Activated naive CD4-positive, alpha-beta T cell treated with anti-CD3 and anti-CD28 coated beads, Interleukin-2, amount 10 ng/mL, durations not matched to agents 7 days and 5 days (primary cell): ENCODE results near the gene SLC29A3.
"Not testable (repeated sequence)": the region's sequence is repeated elsewhere in the genome, so short reads cannot be mapped to it uniquely, and the experiment has no call there.

Experiments
- CTCF ChIA-PET: fragments of 350-600 bp; sonication (Branson Sonifier 250); formaldehyde crosslinking; loops from one replicate; lab custom pipeline; 2021; ENCODE audit warnings: antibody characterized with exemption; lab: Charles Lee
- DNase-seq: peaks from one replicate; pipeline ENCODE4 v3.0.0-alpha.2; 2020
- H3K27ac Mint-ChIP-seq: one replicate; pipeline ENCODE4 v1.8.0; 2021; ENCODE audit warnings: mild to moderate bottlenecking, moderate library complexity, mixed read lengths
- H3K27me3 Mint-ChIP-seq: one replicate; pipeline ENCODE4 v1.8.0; 2021; ENCODE audit warnings: mild to moderate bottlenecking, mixed read lengths
- H3K36me3 Mint-ChIP-seq: one replicate; pipeline ENCODE4 v1.8.0; 2021; ENCODE audit warnings: mixed read lengths
- H3K4me1 Mint-ChIP-seq: one replicate; pipeline ENCODE4 v1.8.0; 2021; ENCODE audit warnings: mixed read lengths
- H3K4me3 Mint-ChIP-seq: one replicate; pipeline ENCODE4 v1.8.0; 2021; ENCODE audit warnings: mild to moderate bottlenecking, moderate library complexity, mixed read lengths
- H3K9me3 Mint-ChIP-seq: one replicate; pipeline ENCODE4 v1.8.0; 2021; ENCODE audit warnings: mixed read lengths

The SLC29A3 gene

GRCh38 chr10:71288461-71288860 lies 30.6 kb upstream of the SLC29A3 start:
- DNase-seq, result no peak
- CTCF ChIA-PET, result no interaction called here
- no peak overlapping the region for H3K4me3 Mint-ChIP-seq

GRCh38 chr10:71289421-71290130 lies 29.5 kb upstream of the SLC29A3 start:
- CTCF ChIA-PET, result interaction anchor here (0.5 kb wide), 1 partner anchor 368 kb away, joined by 4 read pairs; no protein-coding TSS in a partner anchor
- no peaks in the 10 kb centered on the region for H3K27me3 Mint-ChIP-seq
- no peak for DNase-seq
- no peaks in the 10 kb centered on the region for H3K9me3 Mint-ChIP-seq
- no peaks in the 10 kb centered on the region for H3K4me1 Mint-ChIP-seq
- no peaks in the 10 kb centered on the region for H3K36me3 Mint-ChIP-seq
- no peak overlapping the region for H3K4me3 Mint-ChIP-seq
- no peak overlapping the region for H3K27ac Mint-ChIP-seq

More at GRCh38 chr10:71288461-71288860, 30.6 kb upstream of the SLC29A3 start:
- Mint-ChIP-seq H3K9me3 (no peaks in the 10 kb centered on the region), H3K4me1 (no peaks in the 10 kb centered on the region), H3K27me3 (no peaks in the 10 kb centered on the region), H3K36me3 (no peaks in the 10 kb centered on the region), H3K27ac (no peak overlapping the region)

- H3K9me3 Mint-ChIP-seq, result no peaks in the 10 kb centered on the region
- no peaks in the 10 kb centered on the region for H3K27me3 Mint-ChIP-seq
- no peaks in the 10 kb centered on the region for H3K4me1 Mint-ChIP-seq
These were observed 28.7 kb upstream of the SLC29A3 start for GRCh38 chr10:71290331-71290730.

GRCh38 chr10:71290806-71291527 lies 28.1 kb upstream of the SLC29A3 start:
- H3K27ac Mint-ChIP-seq, result no peak overlapping the region
- CTCF ChIA-PET, result no interaction called here
- H3K9me3 Mint-ChIP-seq, result no peaks in the 10 kb centered on the region
- H3K4me3 Mint-ChIP-seq, result no peak overlapping the region
- DNase-seq, result no peak
- H3K27me3 Mint-ChIP-seq, result no peaks in the 10 kb centered on the region
- H3K36me3 Mint-ChIP-seq, result no peaks in the 10 kb centered on the region
- H3K4me1 Mint-ChIP-seq, result no peaks in the 10 kb centered on the region

More at GRCh38 chr10:71290331-71290730, 28.7 kb upstream of the SLC29A3 start:
- Mint-ChIP-seq H3K27ac (no peak overlapping the region), H3K4me3 (no peak overlapping the region), H3K36me3 (no peaks in the 10 kb centered on the region)
- CTCF ChIA-PET, result interaction anchor here (0.5 kb wide), 1 partner anchor 369 kb away, joined by 4 read pairs; no protein-coding TSS in a partner anchor
- no peak for DNase-seq

DNA sequence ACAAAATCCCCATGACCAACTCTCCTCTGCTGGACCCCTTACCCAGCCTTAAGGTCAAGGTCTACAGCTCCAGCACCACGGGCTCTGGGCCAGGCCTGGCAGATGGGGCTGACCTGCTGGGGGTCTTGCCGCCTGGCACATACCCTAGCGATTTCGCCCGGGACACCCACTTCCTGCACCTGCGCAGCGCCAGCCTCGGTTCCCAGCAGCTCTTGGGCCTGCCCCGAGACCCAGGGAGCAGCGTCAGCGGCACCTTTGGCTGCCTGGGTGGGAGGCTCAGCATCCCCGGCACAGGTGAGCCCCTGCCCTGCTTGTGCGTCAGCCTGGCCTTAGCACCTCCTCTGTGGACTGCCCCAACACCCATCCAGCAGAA lies 27.5 kb upstream of the SLC29A3 start:
- Mint-ChIP-seq H3K9me3 (no peaks in the 10 kb centered on the region), H3K27ac (no peak overlapping the region), H3K36me3 (no peaks in the 10 kb centered on the region), H3K4me3 (no peak overlapping the region), H3K4me1 (no peaks in the 10 kb centered on the region), H3K27me3 (no peaks in the 10 kb centered on the region)
- CTCF ChIA-PET, result no interaction called here
- no peak for DNase-seq

DNA sequence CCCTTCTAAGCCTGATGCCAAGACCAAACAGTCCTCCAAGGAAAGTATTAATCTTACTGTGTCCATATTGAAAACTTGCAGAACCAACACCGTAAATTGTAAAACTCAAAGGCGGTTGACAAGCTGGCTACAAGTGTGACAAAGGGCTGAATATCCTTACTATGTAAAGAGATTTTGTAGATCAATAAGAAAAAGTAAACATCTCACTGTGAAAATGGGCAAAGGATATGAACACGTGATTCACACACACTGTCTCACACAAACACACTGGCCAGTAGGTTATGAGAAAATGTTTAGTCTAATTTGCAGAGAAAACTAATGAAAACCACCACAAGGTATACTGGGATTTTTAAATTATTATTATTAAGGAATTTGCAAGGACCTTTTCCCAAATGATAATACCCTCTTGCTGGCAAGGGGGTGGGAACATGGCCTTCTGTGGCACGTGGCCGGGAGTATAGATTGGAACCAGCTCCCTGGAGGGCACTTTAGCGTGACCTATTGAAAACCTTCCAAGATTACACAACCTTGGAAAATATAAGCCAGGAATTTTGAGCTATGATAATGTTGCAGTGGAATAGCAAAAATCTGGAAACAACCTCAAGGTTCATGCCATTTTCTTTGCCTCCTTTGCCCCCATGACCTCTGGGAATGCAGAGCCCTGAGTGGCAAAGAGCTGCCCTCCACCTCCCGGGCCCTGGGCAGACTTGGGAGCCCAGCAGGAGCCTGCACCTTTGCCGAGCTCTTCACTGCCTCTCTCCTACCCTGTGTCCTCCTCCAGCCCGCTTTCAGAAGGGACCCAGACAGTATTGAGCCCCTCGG lies 26.2 kb upstream of the SLC29A3 start:
- Mint-ChIP-seq H3K36me3 (no peaks in the 10 kb centered on the region), H3K27ac (no peak overlapping the region)
- CTCF ChIA-PET, result no interaction called here

GRCh38 chr10:71293446-71294084 lies 25.5 kb upstream of the SLC29A3 start:
- CTCF ChIA-PET, result no interaction called here
- H3K4me3 Mint-ChIP-seq, result no peak overlapping the region
- DNase-seq, result no peak
- H3K27ac Mint-ChIP-seq, result no peak overlapping the region
- no peaks in the 10 kb centered on the region for H3K4me1 Mint-ChIP-seq
- H3K9me3 Mint-ChIP-seq, result no peaks in the 10 kb centered on the region
- H3K27me3 Mint-ChIP-seq, result peaks cover 7% of the 10 kb centered on the region
- H3K36me3 Mint-ChIP-seq, result no peaks in the 10 kb centered on the region

More for the DNA sequence above, 26.2 kb upstream of the SLC29A3 start:
- Mint-ChIP-seq H3K4me3 (no peak overlapping the region), H3K9me3 (no peaks in the 10 kb centered on the region), H3K4me1 (no peaks in the 10 kb centered on the region), H3K27me3 (peaks cover 4% of the 10 kb centered on the region)
- DNase-seq, result no peak

- CTCF ChIA-PET, result no interaction called here
- no peak for DNase-seq
- H3K27ac Mint-ChIP-seq, result no peak overlapping the region
These were observed 24.9 kb upstream of the SLC29A3 start for GRCh38 chr10:71294091-71294561.

GRCh38 chr10:71294856-71295255 lies 24.2 kb upstream of the SLC29A3 start:
- DNase-seq, result no peak
- Mint-ChIP-seq H3K9me3 (no peaks in the 10 kb centered on the region), H3K36me3 (no peaks in the 10 kb centered on the region), H3K27ac (no peak overlapping the region), H3K4me1 (no peaks in the 10 kb centered on the region), H3K27me3 (peaks cover 20% of the 10 kb centered on the region), H3K4me3 (no peak overlapping the region)
- CTCF ChIA-PET, result interaction anchor here (1.7 kb wide), 1 partner anchor 25 kb away, joined by 4 read pairs; no protein-coding TSS in a partner anchor

More at GRCh38 chr10:71294091-71294561, 24.9 kb upstream of the SLC29A3 start:
- Mint-ChIP-seq H3K36me3 (no peaks in the 10 kb centered on the region), H3K9me3 (no peaks in the 10 kb centered on the region), H3K27me3 (peaks cover 12% of the 10 kb centered on the region), H3K4me3 (no peak overlapping the region), H3K4me1 (no peaks in the 10 kb centered on the region)

GRCh38 chr10:71295641-71296040 lies 23.4 kb upstream of the SLC29A3 start:
- Mint-ChIP-seq H3K27me3 (peaks cover 27% of the 10 kb centered on the region), H3K9me3 (no peaks in the 10 kb centered on the region), H3K4me1 (no peaks in the 10 kb centered on the region), H3K36me3 (no peaks in the 10 kb centered on the region), H3K27ac (no peak overlapping the region), H3K4me3 (no peak overlapping the region)
- DNase-seq, result no peak
- CTCF ChIA-PET, result interaction anchor here (1.7 kb wide), 1 partner anchor 26 kb away, joined by 4 read pairs; no protein-coding TSS in a partner anchor

DNA sequence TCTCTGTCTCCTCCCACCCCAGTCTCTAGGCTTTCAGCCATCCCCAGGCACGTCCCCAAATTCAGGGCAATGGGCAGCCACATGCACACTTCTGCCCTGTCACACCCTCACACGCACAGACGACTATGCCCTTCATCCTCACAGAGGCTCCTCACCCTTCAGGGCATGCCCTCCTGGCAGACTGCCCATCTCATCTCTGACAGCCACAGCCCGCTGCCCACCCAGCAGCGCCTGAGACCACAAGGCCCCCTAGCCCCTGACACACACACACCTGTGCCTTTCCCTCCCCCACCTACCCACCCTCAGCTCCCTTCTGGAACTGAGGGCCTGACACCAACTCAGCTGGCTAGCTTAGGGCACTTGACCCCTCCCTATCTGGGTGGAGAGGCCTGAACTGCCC lies 23.0 kb upstream of the SLC29A3 start:
- H3K4me3 Mint-ChIP-seq, result no peak overlapping the region
- H3K27me3 Mint-ChIP-seq, result peaks cover 31% of the 10 kb centered on the region
- CTCF ChIA-PET, result interaction anchor here (0.8 to 1.7 kb wide), 2 partner anchors 18 to 26 kb away, joined by 3 to 4 read pairs; no protein-coding TSS in a partner anchor
- H3K9me3 Mint-ChIP-seq, result no peaks in the 10 kb centered on the region
- H3K27ac Mint-ChIP-seq, result no peak overlapping the region
- no peaks in the 10 kb centered on the region for H3K36me3 Mint-ChIP-seq
- H3K4me1 Mint-ChIP-seq, result no peaks in the 10 kb centered on the region
- DNase-seq, result no peak

GRCh38 chr10:71296811-71297210 lies 22.2 kb upstream of the SLC29A3 start:
- peaks cover 35% of the 10 kb centered on the region for H3K27me3 Mint-ChIP-seq
- H3K36me3 Mint-ChIP-seq, H3K27ac Mint-ChIP-seq, H3K9me3 Mint-ChIP-seq, DNase-seq, H3K4me1 Mint-ChIP-seq, H3K4me3 Mint-ChIP-seq: not testable (repeated sequence)
- CTCF ChIA-PET, result interaction anchor here (0.8 kb wide), 1 partner anchor 17 kb away, joined by 3 read pairs; no protein-coding TSS in a partner anchor

- Mint-ChIP-seq H3K9me3 (no peaks in the 10 kb centered on the region), H3K36me3 (no peaks in the 10 kb centered on the region), H3K4me1 (no peaks in the 10 kb centered on the region), H3K4me3 (no peak overlapping the region), H3K27me3 (peaks cover 39% of the 10 kb centered on the region), H3K27ac (no peak overlapping the region)
- CTCF ChIA-PET, result interaction anchor here (0.7 kb wide), 1 partner anchor 14 kb away, joined by 3 read pairs; no protein-coding TSS in a partner anchor
- no peak for DNase-seq
These were observed 21.7 kb upstream of the SLC29A3 start for GRCh38 chr10:71297343-71297742.
